ENCODE data around the gene LRP6. TPM values are rescaled to one million over a fixed set of nuclear protein-coding genes. Genes with fewer than 3 reads are reported as not detected.
"Not testable (repeated sequence)": the region's sequence is repeated elsewhere in the genome, so short reads cannot be mapped to it uniquely, and the experiment has no call there.

The LRP6 gene
- total RNA-seq, 1 donor from 2014 or later: 36.3 TPM

DNA sequence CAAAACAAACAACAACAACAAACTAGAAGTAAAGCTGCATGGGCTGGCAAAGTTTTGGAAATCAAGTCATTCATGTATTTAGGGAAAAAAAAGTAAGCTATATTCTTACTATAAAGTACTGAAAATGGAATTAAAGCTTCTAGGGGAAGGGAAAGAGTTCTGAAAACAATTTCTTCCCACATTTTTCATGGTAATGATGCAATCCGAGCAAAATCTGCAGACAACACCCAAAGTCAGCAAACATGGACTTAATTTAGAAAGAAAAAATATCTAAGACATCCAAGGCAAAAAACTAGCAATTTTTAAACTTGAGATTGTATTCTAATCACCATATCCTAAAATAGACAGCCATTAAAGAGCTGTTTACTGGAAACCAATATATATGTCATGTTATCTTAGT is 86.3 kb downstream of the LRP6 start:
- no peak for DNase-seq (ENCODE audit: low spot score)

DNA sequence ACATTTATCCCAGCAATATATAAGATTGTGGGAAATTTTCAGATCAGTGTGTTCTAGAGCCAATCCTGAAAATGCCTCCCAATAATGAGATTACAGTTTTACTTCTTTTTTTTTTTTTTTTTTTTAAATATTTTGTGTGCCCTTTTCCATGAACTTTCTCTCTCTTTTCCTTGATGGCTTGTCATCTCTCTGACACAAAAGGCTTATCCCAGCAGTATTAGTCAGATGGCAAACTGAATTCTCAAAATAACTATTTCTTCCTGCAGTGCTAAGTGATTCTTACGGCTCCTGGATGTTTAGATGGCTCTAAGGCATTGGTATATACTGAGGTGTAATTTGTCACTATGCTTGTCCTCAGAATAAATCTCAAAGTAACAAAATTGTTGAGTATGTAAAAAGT is 86.7 kb downstream of the LRP6 start:
- no peak for DNase-seq (ENCODE audit: low spot score)

DNA sequence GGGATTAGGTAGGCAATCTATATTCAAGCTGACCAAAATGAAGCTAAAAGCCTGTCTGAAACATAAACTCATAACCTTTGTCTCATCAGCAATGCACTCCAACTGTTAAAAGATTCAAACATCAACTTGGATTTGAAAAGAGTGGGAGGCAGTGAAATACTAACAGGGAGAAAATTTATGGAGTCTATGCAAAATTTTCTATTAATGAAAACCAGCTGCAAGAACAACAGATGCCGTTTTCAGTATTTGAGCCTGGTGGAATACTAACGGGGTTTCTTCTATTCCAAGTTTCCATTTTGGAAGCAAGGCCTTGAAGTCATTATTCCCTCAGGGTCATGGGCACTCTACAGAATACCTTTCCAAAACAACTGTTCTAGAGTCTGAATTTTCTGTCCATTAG is 88.3 kb downstream of the LRP6 start:
- no peak for DNase-seq (ENCODE audit: low spot score)

DNA sequence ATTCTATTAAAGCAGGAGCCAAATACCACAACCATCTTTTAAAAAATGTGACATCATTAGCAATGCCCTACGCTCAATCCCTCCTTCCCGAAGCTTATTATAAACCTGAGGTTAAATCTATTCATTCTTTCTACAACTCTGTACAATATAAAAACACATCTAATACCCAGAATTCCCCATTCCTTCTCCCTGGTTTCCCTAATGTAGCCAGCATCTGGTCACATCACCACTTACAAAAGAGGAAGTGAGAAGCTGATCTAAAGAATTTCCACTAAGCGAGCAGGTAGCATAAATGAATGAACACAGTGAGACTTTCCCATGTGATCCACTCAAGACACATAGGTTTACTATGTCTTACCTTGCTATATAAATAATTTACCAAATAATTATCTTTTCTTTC is 90.4 kb downstream of the LRP6 start:
- no peak for DNase-seq (ENCODE audit: low spot score)

GRCh38 chr12:12171991-12172511 is 94.8 kb downstream of the LRP6 start:
- no peak for DNase-seq (ENCODE audit: low spot score)

DNA sequence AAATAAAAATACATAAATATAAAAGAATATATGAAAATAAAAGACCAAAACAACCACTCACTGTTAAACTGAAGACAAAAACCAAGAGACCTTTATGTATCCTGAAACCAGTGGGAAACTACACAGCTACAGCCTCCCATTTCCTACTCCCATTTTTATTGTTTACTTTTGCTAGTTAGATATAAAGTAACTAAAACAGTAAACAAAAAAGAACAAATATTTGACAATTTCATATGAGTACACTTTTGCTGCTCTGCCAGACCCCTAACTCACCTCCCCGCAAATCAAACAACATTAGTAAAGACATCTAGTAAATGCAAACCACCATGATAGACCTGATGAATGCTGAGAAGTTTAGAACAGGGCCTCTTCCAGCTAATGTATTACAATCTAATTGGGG is 99.0 kb downstream of the LRP6 start:
- no peak for DNase-seq (ENCODE audit: low spot score)

- DNase-seq (ENCODE audit: low spot score): no peak
Measured at GRCh38 chr12:12166751-12167150, 100.1 kb downstream of the LRP6 start.

DNA sequence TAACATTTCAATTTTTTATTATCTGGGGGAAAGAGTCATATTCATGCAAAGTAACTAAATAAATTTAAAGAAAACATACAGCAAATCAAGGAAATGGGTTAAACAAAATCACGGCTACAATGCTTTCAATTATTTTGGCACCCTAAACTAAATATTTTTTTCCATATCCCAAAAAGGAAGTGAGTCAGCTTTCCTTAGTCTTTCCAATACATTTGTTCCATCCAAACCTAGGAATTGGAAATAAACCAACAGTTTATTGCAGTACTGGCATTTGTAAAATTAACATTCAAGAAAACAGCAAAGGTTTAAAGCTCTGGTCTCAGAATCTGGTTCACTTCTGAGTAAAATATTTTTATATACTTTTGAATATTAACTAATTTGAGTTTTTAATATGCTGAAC is 106.9 kb downstream of the LRP6 start:
- DNase-seq (ENCODE audit: low spot score): no peak

DNA sequence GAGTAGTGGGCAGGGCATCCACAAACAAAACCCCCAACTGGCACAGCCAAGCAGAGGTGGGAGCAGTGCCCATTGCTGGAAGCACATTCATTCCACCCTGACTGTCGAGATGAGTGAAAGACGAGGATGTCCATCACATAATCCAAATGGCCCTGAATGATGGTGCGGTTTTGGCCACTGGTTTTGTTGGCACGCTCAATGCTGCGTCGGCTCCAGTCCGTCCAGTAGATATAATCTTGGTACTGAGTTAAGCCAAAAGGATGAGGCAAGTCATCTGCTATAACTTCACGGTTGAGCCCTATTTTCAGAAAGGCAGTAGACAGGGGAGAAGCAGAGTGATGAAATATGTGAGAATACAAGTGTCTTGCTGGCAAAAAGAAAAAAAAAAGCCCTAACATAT is 108.0 kb downstream of the LRP6 start:
- no peak for DNase-seq (ENCODE audit: low spot score)

GRCh38 chr12:12157424-12157823 is 109.4 kb downstream of the LRP6 start:
- DNase-seq (ENCODE audit: low spot score): no peak

- no peak for DNase-seq (ENCODE audit: low spot score)
Measured at GRCh38 chr12:12156828-12157227, 110.0 kb downstream of the LRP6 start.

GRCh38 chr12:12156116-12156515 is 110.7 kb downstream of the LRP6 start:
- DNase-seq (ENCODE audit: low spot score): no peak

DNA sequence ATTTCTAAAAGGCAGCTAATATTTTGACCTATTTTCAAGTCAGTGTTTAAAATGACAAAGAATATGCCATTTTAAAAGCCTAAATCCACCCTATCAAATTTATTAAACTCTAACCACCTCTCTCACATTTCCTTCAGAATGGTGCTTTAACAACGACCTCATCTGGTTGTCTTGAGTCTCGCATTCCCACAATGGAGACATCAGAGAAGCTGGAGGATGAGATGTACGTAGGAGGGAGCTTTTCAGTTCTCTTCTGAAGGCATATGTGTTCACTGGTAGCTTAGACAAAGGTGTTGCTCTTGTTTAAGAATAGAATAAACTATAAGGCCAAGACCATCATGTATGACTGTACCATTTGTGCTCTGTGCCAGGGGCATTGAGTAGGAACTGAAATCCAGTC is 113.2 kb downstream of the LRP6 start:
- DNase-seq (ENCODE audit: low spot score): no peak

GRCh38 chr12:12147111-12147510 is 119.7 kb downstream of the LRP6 start:
- DNase-seq (ENCODE audit: low spot score): no peak

GRCh38 chr12:12144531-12144930 is 122.3 kb downstream of the LRP6 start:
- not testable (repeated sequence) for DNase-seq (ENCODE audit: low spot score)

GRCh38 chr12:12141000-12141399 is 125.8 kb downstream of the LRP6 start:
- DNase-seq (ENCODE audit: low spot score): no peak

DNA sequence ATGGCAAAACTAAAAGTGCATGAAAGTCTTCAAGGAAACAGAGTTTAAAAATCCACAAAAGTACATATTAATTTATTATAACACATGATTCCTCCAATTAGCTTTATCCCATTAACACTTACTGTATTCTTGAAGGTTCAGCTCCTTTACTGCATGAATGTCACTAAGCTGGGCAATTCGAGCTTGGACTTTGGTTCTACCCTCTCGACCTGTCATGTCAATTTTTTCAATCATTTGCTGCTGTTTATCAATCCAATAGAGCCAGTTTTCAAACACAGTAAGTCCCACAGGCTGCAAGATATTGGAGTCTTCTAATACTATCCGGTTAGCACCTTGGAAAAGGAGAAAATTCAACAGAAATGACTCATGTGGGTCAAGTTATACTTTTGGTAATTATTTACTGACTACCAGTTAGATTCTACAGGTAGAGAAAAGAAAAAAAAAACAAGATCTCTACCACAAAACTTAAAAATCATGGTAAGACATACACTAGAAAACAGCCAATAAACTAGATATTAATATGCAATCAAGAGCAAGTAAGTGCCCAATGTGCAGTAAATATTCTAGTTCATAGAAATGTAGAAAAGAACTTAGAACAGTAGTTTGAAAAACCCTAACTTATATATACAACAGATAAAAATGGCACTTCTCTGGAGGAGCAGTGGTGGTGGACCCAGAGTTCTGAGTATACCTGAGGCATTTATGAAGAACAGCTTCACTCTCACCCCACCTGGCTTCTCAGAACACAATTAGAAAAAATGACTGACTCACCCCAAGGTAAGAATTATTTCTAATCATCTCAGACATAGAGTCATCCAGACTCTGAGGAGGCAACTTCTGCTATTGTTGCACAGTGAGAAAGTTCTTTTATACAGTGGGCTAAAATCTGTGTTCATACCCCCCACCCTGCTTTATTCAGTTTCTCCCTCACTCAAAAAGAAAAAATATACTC is 128.4 kb downstream of the LRP6 start:
- no peak for DNase-seq (ENCODE audit: low spot score)

GRCh38 chr12:12133785-12134184 is 133.1 kb downstream of the LRP6 start:
- no peak for DNase-seq (ENCODE audit: low spot score)

DNA sequence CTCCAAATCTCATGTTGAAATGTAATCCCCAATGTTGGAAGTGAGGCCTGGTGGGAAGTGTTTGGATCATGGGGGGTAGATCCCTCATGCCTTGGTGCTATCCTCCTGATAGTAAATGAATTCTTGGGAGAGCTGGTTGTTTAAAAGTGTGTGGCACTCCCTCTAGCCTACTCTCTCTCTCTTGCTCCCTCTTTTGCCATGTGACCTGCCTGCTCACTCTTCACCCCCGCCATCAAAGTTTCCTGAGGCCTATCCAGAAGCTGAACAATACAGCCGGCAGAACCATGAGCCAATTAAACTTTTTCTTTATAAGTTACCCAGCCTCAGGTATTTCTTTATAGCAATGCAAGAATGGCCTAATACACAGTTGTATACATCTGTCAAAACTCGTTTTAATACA is 133.6 kb downstream of the LRP6 start:
- DNase-seq (ENCODE audit: low spot score): no peak

- DNase-seq (ENCODE audit: low spot score): no peak
Measured at GRCh38 chr12:12128670-12129069, 138.2 kb downstream of the LRP6 start.

- no peak for DNase-seq (ENCODE audit: low spot score)
Measured at GRCh38 chr12:12127304-12127703, 139.5 kb downstream of the LRP6 start.

- no peak for DNase-seq (ENCODE audit: low spot score)
Measured at GRCh38 chr12:12126551-12126950, 140.3 kb downstream of the LRP6 start.

DNA sequence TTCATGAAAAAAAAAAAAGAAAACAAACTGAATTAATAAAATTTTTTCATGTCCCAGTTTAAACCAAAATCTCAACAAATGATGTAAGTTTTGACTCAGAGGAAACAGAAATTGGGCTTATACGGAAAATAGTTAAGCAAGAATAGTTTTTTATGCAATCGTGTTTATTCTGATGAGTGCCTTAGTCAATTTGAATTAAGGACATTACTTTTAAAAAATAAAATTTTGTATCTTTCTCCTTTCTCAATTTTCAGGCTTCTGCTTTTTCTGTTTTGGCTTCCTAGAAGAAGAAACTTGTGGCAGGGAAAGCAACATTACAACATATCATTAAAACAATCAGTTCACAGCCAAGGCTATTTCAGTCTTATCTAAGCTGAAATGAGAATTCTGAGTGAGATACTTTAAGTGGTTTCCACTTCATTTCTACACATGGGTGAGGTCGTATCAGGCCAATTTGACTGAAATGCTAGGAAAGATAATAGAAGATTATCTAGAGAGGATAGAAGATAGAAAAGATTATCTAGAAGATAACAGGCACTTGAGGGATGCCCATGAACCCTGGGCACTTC is 143.7 kb downstream of the LRP6 start:
- no peak for DNase-seq (ENCODE audit: low spot score)

Measured in mucosa of gallbladder (tissue), 1 donor.